ENCODE results near the gene TNFSF15. TPM values are rescaled to one million over a fixed set of nuclear protein-coding genes. Genes with fewer than 3 reads are reported as not detected.

Gene TNFSF15
- polyA plus RNA-seq, 3 donors: 0.07 to 1.1 (median 0.11) TPM

DNA sequence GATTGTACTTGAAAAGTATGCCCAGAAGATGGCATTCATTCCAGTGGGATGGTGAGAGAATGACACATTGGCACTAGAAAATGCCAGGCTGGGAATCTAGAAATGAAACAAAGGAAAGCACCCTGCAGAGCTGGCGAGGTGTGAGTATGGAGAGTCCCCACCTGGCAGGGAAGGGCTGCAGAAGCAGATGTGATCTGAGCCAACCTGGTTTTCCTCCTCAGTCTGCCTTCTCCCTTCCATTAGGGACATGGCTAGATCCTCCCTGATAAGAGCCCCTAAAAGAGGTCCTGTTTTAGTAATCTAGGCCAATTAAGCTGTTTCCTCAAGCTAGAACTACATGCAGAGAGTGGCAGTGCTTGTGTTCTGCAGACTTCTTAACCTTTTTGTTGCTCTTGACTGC, 24.7 kb upstream of the TNFSF15 start:
- no peak for DNase-seq
- peaks cover 33% of the 10 kb centered on the region for H3K4me1 Mint-ChIP-seq

DNA sequence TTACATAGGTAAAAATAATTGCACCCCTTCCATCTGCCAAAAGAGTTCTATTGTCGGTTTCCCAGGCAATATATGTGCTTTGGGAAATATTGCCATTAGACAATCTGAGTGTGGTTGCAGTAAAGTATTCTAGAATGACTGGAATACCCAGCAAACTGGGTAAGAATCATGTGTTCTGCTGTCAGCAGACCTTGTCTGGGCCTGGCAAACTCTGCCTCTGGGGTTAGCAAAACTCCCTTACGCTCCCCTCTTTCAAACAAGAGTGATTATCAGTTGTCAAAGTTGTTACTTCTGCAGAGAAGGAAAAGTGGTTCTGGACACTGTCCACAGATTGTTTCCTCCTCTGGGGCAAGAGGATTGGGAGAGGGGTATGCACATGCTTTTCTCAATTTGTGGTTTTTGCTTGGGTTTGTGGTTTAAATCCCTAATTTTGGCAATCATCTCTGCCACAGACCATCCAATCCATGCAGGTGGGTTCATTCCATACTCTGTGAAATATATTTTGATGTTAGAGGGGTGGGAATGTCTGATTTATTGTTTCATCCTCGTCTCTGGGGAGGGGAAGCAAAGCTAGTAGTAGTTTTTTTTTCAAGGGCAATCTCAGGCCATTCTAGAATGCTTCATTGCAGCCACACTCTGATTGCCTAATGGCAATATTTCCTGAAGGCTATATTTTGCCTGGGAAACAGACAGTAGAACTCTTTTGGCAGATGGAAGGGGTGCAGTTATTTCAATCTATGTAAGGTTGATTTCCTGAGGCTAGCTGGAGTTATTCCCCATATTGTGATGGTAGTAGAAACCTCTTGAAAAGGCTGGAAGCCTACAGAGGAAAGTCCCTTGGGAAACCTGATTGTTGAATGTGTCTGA, 24.0 kb upstream of the TNFSF15 start:
- H3K36me3 Mint-ChIP-seq: peaks cover 0 to 1% of the 10 kb centered on the region in 2 donors
- TF ChIP-seq, protein P1, sequence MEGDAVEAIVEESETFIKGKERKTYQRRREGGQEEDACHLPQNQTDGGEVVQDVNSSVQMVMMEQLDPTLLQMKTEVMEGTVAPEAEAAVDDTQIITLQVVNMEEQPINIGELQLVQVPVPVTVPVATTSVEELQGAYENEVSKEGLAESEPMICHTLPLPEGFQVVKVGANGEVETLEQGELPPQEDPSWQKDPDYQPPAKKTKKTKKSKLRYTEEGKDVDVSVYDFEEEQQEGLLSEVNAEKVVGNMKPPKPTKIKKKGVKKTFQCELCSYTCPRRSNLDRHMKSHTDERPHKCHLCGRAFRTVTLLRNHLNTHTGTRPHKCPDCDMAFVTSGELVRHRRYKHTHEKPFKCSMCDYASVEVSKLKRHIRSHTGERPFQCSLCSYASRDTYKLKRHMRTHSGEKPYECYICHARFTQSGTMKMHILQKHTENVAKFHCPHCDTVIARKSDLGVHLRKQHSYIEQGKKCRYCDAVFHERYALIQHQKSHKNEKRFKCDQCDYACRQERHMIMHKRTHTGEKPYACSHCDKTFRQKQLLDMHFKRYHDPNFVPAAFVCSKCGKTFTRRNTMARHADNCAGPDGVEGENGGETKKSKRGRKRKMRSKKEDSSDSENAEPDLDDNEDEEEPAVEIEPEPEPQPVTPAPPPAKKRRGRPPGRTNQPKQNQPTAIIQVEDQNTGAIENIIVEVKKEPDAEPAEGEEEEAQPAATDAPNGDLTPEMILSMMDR (IDR thresholded peaks at IDR 0.05): no peak
- no peak for DNase-seq
- no CpG with 5 or more reads among the region's 3 CpGs for WGBS (ENCODE audit: insufficient coverage)
- H3K4me1 ChIP-seq (ENCODE audit: control insufficient read depth in 1 of 2, insufficient read depth in 2 of 2, low read length in 2 of 2): peaks cover 8 to 22% of the 10 kb centered on the region in 2 donors
- H3K4me3 ChIP-seq (replicated peaks in 1 of 3; ENCODE audit: low read depth in 2 of 3, low read length in 3 of 3): no peak overlapping the region
- H3K4me1 Mint-ChIP-seq: peaks cover 26% of the 10 kb centered on the region
- H3K9me3 Mint-ChIP-seq: peaks cover 0 to 3% (median 0%) of the 10 kb centered on the region in 7 donors
- no peak overlapping the region for H3K4me3 Mint-ChIP-seq
- no peaks in the 10 kb centered on the region for H3K27me3 ChIP-seq (ENCODE audit: control insufficient read depth in 2 of 2, insufficient read depth in 2 of 2, low read length in 2 of 2)
- no peak overlapping the region for H3K9ac ChIP-seq (ENCODE audit: insufficient read depth, low read length, poor library complexity, severe bottlenecking)
- H3K9me3 ChIP-seq (replicated peaks in 1 of 2; ENCODE audit: control insufficient read depth in 1 of 2, insufficient read depth in 1 of 2, low read length in 2 of 2): no peaks in the 10 kb centered on the region
- intact Hi-C loops (cut with micrococcal nuclease): loop anchor here in 1 of 2 donors (10.0 kb wide), 1 partner anchor 45 kb away; no protein-coding TSS in a partner anchor
- H3K27me3 Mint-ChIP-seq (ENCODE audit: low read depth in 3 of 3): peaks cover 0 to 6% (median 3%) of the 10 kb centered on the region in 3 donors
- H3K4me2 ChIP-seq (replicated peaks; ENCODE audit: extremely low read depth, low read length, poor library complexity, severe bottlenecking): no peak overlapping the region
- no peak overlapping the region for H3K27ac ChIP-seq (ENCODE audit: low read depth in 1 of 2, low read length in 2 of 2)
- no peaks in the 10 kb centered on the region for H3K79me2 ChIP-seq (ENCODE audit: insufficient read depth, low read length)
- no peaks in the 10 kb centered on the region for H4K20me1 ChIP-seq (ENCODE audit: insufficient read depth, low read length)
- H2AFZ ChIP-seq (ENCODE audit: insufficient read depth, low read depth, low read length, poor library complexity, severe bottlenecking): no peak overlapping the region
- H3K27ac Mint-ChIP-seq: no peak overlapping the region
- H3K36me3 ChIP-seq (replicated peaks in 1 of 2; ENCODE audit: control insufficient read depth in 1 of 2, insufficient read depth in 2 of 2, low read length in 2 of 2): no peaks in the 10 kb centered on the region

More for the DNA sequence above, 24.7 kb upstream of the TNFSF15 start:
- no peak overlapping the region for H2AFZ ChIP-seq (ENCODE audit: insufficient read depth, low read depth, low read length, poor library complexity, severe bottlenecking)
- Mint-ChIP-seq H3K27me3 (ENCODE audit: low read depth in 3 of 3) (peaks cover 0 to 6% (median 3%) of the 10 kb centered on the region in 3 donors), H3K4me3 (no peak overlapping the region), H3K9me3 (peaks cover 0 to 3% (median 0%) of the 10 kb centered on the region in 7 donors), H3K27ac (no peak overlapping the region), H3K36me3 (peaks cover 0 to 1% of the 10 kb centered on the region in 2 donors)
- TF ChIP-seq, protein P1 (IDR thresholded peaks at IDR 0.05): no peak
- H3K36me3 ChIP-seq (replicated peaks in 1 of 2; ENCODE audit: control insufficient read depth in 1 of 2, insufficient read depth in 2 of 2, low read length in 2 of 2): no peaks in the 10 kb centered on the region
- WGBS (ENCODE audit: insufficient coverage): 100% methylated on average over 1 of the region's 1 CpG
- H3K4me3 ChIP-seq (replicated peaks in 1 of 3; ENCODE audit: low read depth in 2 of 3, low read length in 3 of 3): no peak overlapping the region
- intact Hi-C loops (cut with micrococcal nuclease): no loop called here
- H3K27ac ChIP-seq (ENCODE audit: low read depth in 1 of 2, low read length in 2 of 2): no peak overlapping the region
- peaks cover 8 to 29% of the 10 kb centered on the region in 2 donors for H3K4me1 ChIP-seq (ENCODE audit: control insufficient read depth in 1 of 2, insufficient read depth in 2 of 2, low read length in 2 of 2)
- no peaks in the 10 kb centered on the region for H3K9me3 ChIP-seq (replicated peaks in 1 of 2; ENCODE audit: control insufficient read depth in 1 of 2, insufficient read depth in 1 of 2, low read length in 2 of 2)
- H4K20me1 ChIP-seq (ENCODE audit: insufficient read depth, low read length): no peaks in the 10 kb centered on the region
- no peak overlapping the region for H3K9ac ChIP-seq (ENCODE audit: insufficient read depth, low read length, poor library complexity, severe bottlenecking)
- no peaks in the 10 kb centered on the region for H3K79me2 ChIP-seq (ENCODE audit: insufficient read depth, low read length)
- no peak overlapping the region for H3K4me2 ChIP-seq (replicated peaks; ENCODE audit: extremely low read depth, low read length, poor library complexity, severe bottlenecking)
- no peaks in the 10 kb centered on the region for H3K27me3 ChIP-seq (ENCODE audit: control insufficient read depth in 2 of 2, insufficient read depth in 2 of 2, low read length in 2 of 2)

Measured in CD14-positive monocyte (primary cell).